GM19328 (cell line): ENCODE data around the gene ABTB2.
"Not testable (repeated sequence)": the region's sequence is repeated elsewhere in the genome, so short reads cannot be mapped to it uniquely, and the experiment has no call there.

Experiments used
- ATAC-seq: cut with Tn5 transposase; IDR thresholded peaks from one replicate; pipeline ENCODE4 v1.9.1; 2021; ENCODE audit warnings: mild to moderate bottlenecking, moderate library complexity; ENCODE audit not compliant: unreplicated experiment

The ABTB2 gene

DNA sequence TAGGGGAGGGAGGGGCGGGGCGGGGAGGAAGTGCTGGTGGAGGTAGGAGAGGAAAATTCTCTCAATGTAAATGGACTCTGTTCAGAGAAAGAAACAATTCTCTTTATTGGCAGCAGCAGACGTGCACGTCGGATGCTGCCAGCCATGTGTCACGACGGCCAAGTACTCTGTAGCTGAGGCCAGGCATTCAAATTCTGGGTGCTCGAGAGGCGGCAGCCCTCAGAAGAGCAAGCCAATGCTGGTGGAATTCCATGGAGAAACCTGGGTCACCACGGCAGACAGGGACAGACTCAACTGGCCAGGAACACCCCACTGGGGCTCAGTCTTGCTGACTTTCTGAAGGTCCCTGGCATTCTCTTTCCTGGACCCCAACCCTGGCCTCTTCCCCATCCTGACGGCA lies 90.8 kb downstream of the ABTB2 start:
- ATAC-seq = no peak

GRCh38 chr11:34266090-34266912 lies 91.5 kb downstream of the ABTB2 start:
- ATAC-seq = no peak

DNA sequence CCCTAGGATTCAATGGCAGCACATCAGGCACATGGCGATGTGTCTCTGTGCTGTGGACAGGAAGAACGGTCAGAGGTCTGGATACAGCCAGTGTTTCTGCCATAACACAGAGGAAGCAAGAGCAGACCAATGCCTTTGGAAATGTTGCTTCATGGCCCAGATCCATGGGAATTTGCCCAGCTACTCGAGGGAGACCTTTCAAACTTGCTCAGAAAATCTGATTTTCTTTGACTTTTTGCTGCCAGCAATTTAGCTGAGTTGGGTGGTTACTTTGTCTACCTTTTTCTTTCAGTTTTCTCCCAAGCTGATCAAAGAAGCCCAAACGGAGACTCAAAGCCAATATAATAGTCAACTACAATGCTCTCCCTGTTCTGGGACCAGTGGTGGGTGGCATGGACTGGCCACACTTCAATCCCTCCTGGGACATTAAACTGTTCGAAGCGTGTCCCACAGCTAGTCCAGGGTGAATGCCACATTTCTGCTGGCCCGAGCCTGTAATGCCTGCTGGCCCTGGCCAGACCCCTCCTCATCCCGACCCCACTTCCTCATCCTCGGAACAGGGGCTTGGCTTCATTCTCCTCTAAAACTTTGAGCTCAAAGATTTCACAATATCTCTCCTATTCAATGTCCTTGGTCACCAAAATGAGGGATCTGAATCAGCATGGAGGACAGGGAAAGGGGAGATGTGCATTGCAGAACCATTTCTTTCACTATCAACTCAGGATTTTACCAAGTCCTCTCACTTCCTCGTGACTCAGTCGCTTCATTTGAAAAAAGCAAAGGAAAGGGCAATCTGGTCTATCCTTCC lies 93.3 kb downstream of the ABTB2 start:
- ATAC-seq = no peak

DNA sequence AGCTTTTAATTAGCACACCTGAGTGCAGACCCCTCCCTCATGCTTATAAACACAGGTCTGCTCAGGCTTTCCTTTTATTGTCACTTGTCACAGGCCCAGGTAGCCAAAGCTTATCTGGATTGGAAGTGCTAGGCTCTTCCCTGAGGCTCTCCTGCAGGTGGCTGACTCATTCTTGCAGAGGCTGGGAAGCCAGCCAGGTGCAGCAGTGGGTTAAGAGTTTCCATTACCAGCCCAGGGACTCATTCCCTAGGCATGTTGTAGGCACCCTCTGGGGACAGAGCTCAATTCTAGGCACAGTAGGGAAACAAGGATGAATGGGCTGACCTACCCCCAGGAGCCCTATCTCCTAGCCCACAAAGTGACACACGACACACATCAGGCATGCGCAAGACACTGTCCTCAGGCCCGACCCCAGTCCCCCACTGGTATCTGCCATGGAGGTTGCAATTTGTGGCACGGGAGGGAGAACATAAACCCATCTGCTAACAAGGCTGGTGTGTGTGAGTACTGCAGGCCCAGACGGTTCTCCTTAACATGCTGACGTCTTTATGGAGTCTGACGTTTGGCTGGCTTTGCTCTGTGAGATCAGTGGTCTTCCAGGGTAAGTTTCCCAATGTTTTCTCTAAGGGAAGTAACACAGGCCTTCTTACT lies 94.2 kb downstream of the ABTB2 start:
- ATAC-seq = no peak

DNA sequence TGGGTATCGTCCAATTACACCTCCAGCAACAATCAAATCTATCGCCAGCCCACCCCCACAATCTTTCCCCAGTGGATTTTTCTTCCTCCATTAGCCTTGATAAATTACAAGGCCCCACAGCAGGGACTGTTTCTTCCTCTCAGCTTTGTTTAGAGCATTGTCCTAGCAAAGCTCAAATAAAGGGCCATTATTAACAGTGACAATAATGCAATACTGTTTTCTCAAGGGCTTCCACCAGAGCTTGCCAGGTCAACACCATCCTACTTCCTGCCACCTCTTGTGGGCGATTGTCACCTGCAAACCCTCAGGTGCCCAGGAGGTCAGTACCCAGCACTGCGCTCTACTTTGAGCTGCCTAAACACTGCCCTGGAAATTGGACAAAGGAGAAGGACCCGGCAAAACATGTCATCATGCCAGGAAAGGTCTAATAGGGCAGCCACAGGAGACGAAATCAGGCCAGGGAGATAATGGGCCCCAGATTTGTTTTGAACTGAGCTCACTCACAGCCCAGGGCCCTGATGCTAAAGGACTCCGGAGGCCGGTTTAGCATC lies 95.2 kb downstream of the ABTB2 start:
- no peak for ATAC-seq

DNA sequence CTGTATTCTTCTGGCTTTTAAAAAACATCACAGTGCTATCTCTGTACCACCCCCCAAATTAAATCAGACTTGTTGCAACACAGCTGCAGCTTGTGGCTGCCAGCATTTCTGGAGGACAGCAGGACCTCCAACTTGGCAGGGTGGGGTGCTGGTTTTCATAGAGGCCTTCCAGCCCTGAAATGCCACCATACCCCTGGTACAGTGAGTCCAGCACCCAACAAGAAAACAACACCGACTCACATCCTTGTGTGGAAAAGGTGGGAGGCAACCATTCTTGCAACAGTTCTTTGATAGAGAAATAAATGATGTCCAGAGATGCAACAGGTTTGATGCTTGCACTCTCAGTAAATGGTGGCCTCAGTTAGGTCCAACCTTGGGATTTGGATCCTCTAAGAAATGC lies 96.0 kb downstream of the ABTB2 start:
- no peak for ATAC-seq

DNA sequence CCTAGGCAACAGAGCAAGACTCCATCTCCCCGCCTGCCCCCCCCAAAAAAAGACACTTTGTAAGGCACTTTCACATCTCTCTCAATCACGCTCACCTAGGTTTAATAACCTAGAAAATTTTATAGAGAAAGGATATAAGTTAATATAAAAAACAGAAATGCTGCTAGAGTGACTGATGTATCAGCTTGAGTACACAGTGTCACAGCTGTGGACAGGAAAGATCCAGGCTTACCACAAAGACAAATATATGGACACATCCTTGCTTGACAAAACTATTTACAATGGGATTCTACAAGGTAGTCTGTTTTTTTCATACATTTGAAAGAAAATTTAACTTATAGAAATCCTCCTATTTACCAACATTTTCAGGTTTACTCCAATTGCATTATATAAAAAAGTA lies 96.7 kb downstream of the ABTB2 start:
- no peak for ATAC-seq

DNA sequence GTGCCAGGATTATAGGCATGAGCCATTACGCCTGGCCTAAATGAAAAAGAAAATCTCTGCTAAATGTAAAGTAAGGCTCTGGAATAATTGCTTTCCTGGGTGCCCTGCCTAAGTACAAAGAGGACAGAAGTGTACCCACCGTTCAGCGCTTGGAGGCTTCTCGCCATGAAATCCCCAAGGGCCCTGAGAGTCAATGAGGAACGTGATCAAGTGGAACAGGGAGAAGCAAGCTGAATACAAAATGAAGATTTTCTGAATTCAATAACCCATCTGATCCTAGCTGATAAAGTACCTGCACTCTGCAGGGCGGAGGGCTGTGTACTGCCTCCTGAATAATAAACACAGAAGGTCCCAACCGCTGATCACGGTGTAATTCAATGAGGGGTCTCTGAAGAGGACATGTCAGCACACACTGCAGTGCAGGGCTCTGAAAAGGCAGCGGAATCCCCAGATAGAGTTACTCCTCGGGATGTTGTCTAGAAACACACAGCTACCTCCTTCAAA lies 97.7 kb downstream of the ABTB2 start:
- no peak for ATAC-seq

DNA sequence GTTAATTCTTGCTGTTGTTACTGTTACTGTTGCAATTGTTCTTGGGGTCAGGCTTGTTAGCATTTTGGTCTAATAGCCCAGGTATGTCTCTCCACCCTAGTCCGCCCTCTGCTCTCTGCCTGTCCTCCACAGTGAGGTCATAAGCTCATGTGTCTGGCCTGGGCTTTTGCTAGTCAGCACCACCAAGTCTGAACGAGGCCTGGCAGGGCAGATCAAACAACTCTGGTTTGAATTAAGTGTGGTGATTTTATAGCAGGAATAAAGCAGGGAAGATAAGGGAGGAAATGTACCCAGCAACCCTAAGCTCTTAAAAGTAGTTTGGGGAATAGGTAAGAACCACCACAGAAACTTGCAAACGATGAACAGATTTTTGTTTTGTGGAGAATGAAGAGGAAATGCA lies 98.7 kb downstream of the ABTB2 start:
- no peak for ATAC-seq

DNA sequence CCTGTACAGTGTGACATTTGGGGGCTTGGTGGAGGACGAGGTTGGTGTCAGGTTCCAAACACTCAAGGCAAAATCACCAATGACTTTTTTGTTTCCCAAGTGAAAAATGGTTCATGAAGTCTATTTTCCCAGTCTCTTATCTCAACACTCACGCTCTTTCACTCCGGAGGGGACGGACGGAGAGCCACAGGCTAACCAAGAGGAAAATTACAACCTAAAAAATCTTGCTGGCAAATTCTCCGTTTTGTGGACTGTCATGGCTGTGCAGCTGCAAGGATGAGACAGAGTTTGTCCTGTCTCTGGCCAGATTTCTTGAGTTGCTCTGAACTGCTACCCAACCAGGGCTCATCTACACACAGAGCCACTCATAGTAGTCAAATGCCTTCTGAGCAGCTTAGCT lies 101.2 kb downstream of the ABTB2 start:
- ATAC-seq = no peak

- ATAC-seq = no peak
These were observed 101.7 kb downstream of the ABTB2 start for GRCh38 chr11:34256150-34256549.

DNA sequence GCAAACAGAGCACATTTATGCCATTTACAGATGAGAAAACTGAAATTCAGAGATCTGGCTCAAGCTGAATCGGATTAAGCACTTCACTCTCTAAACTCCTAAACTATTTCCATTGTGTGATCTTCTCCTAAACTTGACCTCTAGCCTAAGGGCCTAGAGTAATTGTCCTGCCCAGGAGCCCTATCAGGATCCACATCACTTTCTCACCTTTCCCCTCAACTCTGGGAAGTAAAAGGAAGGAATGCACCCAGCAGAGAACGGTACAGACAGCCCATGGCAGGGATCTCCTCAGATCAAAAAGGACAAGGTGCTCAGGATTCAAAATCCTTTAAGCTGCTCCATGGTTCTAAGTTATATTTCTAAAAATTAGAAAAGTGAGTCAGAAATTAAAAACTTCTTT lies 102.7 kb downstream of the ABTB2 start:
- ATAC-seq = no peak

GRCh38 chr11:34254011-34254410 lies 103.8 kb downstream of the ABTB2 start:
- ATAC-seq = no peak

DNA sequence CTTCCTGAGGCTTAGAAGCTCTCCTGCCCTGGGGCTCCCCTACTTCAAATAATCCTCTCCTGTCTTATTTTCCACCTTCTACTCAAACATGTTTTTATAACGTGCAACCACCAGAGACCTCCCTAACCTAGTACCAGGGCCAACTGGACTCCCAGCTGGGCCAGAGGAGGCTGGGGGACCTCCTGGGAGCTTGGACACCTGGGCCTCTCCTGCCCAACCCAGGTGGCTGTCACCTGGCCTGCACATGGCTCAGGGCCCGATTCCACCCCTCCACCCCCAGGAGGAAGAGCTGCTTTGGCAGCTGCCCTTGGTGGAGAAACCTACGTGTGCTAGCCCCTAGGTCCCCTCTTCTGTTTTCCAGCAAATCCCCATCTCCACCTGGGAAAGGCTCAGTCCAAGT lies 105.2 kb downstream of the ABTB2 start:
- no peak for ATAC-seq

DNA sequence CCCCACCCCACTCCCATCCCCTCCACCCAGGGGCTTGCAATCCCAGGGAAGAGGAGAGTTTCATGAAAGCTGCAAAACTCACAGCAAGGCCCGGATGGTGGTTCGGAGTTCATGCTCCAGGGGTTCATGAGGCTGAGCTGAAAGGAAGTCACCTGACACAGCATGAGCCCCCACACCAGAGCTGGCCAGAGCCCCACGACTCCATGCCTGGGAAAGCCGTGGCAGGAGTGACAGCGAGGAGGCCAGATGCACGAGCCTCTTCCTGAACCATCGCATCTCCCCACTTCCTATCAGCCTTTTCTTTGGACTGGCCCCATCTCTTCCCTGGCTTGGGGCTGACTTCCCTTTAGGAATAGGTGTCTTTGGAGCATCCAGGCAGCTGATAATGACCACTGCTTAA lies 105.8 kb downstream of the ABTB2 start:
- ATAC-seq = no peak

DNA sequence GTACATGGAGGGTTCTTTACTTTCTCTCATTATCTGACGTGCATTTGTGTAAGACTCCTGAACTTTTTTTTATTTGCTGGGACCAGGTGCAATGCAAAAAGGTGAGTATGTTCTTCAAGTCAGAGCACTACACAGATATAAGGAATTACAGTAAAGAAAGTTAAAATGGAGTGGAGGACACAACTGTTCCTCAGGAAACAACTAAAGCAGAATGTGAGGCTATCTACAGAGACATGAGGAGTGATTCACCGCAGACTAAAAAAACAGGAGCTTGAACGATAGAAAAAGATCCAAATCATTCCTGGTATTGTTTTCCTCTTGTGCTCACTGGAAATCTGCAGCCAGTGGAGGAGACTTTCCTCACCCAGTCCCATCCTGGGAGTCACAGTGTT lies 106.2 kb downstream of the ABTB2 start:
- ATAC-seq = no peak

- ATAC-seq = peak; percentile 74
These were observed 106.8 kb downstream of the ABTB2 start for GRCh38 chr11:34250732-34251588.

DNA sequence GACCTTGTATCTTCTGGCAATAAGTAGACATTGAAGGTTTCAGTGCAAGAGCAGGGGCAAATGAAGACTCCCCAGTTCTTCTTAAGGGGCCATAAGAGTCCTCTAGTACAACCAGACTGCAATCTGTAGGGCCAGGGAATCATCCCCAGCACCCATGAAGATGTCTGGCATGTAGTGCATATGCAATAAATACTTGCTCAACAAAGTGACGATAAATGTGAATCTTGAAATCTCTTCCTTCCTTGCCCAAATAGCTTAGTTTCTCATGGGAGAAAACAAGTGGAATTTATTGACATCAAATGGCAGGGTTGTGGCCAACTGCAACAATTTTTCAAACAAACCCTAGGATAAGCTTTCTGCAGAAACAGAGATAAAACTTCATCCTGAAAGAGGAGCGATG lies 107.6 kb downstream of the ABTB2 start:
- ATAC-seq = no peak

DNA sequence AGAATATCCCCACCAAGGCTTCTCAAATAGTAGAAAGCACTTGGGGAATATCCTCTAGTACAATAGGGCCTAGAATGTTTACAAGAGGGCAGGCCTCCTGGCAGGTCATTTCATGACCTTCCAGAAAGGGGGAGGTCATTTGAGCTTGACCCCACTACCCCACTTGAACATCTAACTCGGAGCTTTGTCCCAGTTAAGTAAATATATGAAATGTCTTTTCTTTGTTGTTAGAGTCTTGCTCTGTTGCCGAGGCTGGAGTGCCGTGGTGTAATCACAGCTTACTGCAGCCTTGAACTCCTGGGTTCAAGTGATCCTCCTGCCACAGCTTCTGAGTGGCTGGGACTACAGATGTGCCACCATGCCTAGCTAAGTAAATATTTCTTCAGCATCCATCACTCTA lies 108.4 kb downstream of the ABTB2 start:
- no peak for ATAC-seq

DNA sequence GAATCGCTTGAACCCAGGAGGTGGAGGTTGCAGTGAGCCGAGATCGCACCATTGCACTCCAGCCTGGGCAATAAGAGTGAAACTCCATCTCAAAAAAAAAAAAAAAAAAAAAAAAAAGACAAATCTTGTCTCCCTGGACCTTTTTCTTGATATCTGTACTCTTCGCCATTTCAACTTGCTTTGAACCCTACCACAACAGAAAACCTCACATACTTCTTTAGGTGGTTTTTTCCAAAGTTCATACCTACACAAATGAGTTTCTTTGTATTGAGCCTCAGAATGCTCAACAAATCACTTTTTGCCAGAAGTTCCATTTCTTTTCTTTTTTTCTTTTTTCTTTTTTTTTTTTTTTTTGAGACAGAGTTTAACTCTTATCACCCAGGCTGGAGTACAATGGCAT lies 111.3 kb downstream of the ABTB2 start:
- ATAC-seq = not testable (repeated sequence)
